HepG2 (cell line): ENCODE data around the gene ZCCHC9. TPM values are rescaled to one million over a fixed set of nuclear protein-coding genes. Genes with fewer than 3 reads are reported as not detected.

Source experiments
- ATAC-seq: fragments of 200-7000 bp; cut with Tn5 transposase; 3 replicates; pipeline ENCODE4 v1.9.1; 2020; ENCODE audit warnings: mild to moderate bottlenecking, moderate library complexity
- Bru-seq: library from RNA; stranded (reverse); fragments of 400-500 nt; gene quantifications from one replicate; lab custom pipeline; 2021; lab: Mats Ljungman, UMichigan
- BruChase-seq, 2 experiments: library from RNA; stranded (reverse); fragments of 400-500 nt; gene quantifications; one replicate each; lab custom pipeline; 2021; lab: Mats Ljungman, UMichigan
- BruUV-seq: library from RNA; stranded (reverse); fragments of 400-500 nt; replicated peaks from 2 replicates; lab custom pipeline; 2021; lab: Mats Ljungman, UMichigan
- CTCF ChIA-PET: fragments of 300-600 bp; formaldehyde crosslinking; extraction: SDS; loops from one replicate; lab custom pipeline; 2021; ENCODE audit warnings: low total read pairs, inconsistent platforms, low intra/inter-chr PET ratio; lab: Yijun Ruan, JAX
- POLR2A ChIA-PET: fragments of 350-600 bp; sonication (Branson Sonifier 250); formaldehyde crosslinking; loops from one replicate; lab custom pipeline; 2020; ENCODE audit warnings: antibody characterized with exemption, inconsistent platforms; lab: Yijun Ruan, JAX
- DNase-seq: peaks from one replicate; pipeline ENCODE4 v3.0.0-alpha.2; 2015; ENCODE audit warnings: low spot score
- FAIRE-seq: peaks from 3 replicates; lab custom pipeline; 2011; peaks lifted over from hg19 to GRCh38; lab: Jason Lieb, UNC
- H2AFZ ChIP-seq: one replicate; pipeline ENCODE4 v1.6.1; 2011; ENCODE audit warnings: low read length, inconsistent platforms
- H3K27ac ChIP-seq: fragments of 300-600 bp; 3 replicates; pipeline ENCODE4 v1.8.0; 2011; ENCODE audit warnings: mixed run types, mild to moderate bottlenecking, mixed read lengths, low read length, inconsistent platforms; ENCODE audit not compliant: insufficient read depth; ENCODE audit errors: extremely low read length
- H3K27me3 ChIP-seq, 2 experiments: fragments of 200-600 bp in 1 of 2; 2 replicates in 1 of 2; 3 replicates in 1 of 2; pipeline versions ENCODE4 v1.6.0 to v1.8.0; 2011; ENCODE audit warnings: low read length in 2 of 2, mild to moderate bottlenecking in 2 of 2, moderate library complexity in 2 of 2, inconsistent platforms in 1 of 2; ENCODE audit not compliant: insufficient read depth in 2 of 2, control insufficient read depth in 1 of 2
- H3K36me3 ChIP-seq, 2 experiments: fragments of 200-600 bp in 1 of 2; replicated peaks in 1 of 2; 2 replicates in 1 of 2; 3 replicates in 1 of 2; pipeline versions ENCODE4 v1.5.1 to v1.8.0; 2011; ENCODE audit warnings: low read length in 2 of 2, inconsistent platforms in 1 of 2; ENCODE audit not compliant: insufficient read depth in 2 of 2, control insufficient read depth in 1 of 2
- H3K4me1 ChIP-seq: 2 replicates; pipeline ENCODE4 v1.5.1; 2012; ENCODE audit warnings: low read length, inconsistent platforms; ENCODE audit not compliant: insufficient read depth
- H3K4me2 ChIP-seq: 2 replicates; pipeline ENCODE4 v1.6.0; 2011; ENCODE audit warnings: low read depth, low read length, inconsistent platforms
- H3K4me3 ChIP-seq, 3 experiments: fragments of 200-600 bp in 1 of 3; sonication (generic), shearing (Covaris generic) in 1 of 3; replicated peaks in 1 of 3; 2 replicates each; pipeline ENCODE4 v1.5.1; 2011 to 2016; ENCODE audit warnings: low read length in 3 of 3, inconsistent platforms in 2 of 3, low read depth in 2 of 3, mild to moderate bottlenecking in 2 of 3, control low read depth in 1 of 3, mixed read lengths in 1 of 3; ENCODE audit not compliant: insufficient read depth in 1 of 3
- H3K79me2 ChIP-seq: one replicate; pipeline ENCODE4 v1.6.1; 2011; ENCODE audit warnings: low read length, inconsistent platforms; ENCODE audit not compliant: insufficient read depth
- H3K9ac ChIP-seq: 2 replicates; pipeline ENCODE4 v1.6.0; 2011; ENCODE audit warnings: mild to moderate bottlenecking, low read depth, low read length, inconsistent platforms; ENCODE audit not compliant: insufficient read depth
- H3K9me3 ChIP-seq: 2 replicates; pipeline ENCODE4 v1.5.1; 2012; ENCODE audit warnings: mild to moderate bottlenecking, low read length
- H4K20me1 ChIP-seq: 2 replicates; pipeline ENCODE4 v1.6.0; 2011; ENCODE audit warnings: inconsistent platforms, mild to moderate bottlenecking, low read length, moderate library complexity; ENCODE audit not compliant: insufficient read depth
- MED13 ChIP-seq: sonication (generic); formaldehyde crosslinking; IDR thresholded peaks from 2 replicates; pipeline ENCODE4 v1.5.0; 2020; ENCODE audit warnings: missing genetic modification reagents
- STAT5B ChIP-seq: sonication (generic); formaldehyde crosslinking; IDR thresholded peaks from 2 replicates; pipeline ENCODE4 v1.4.0; 2020; ENCODE audit warnings: missing genetic modification reagents
- TOPORS ChIP-seq: sonication (generic); formaldehyde crosslinking; IDR thresholded peaks from 2 replicates; pipeline ENCODE4 v1.8.0; 2023; ENCODE audit warnings: mild to moderate bottlenecking, missing genetic modification reagents
- TRIM22 ChIP-seq: fragments of 450-650 bp; IDR thresholded peaks from 2 replicates; pipeline ENCODE4 v1.6.1; 2017
- USF2 ChIP-seq, 2 experiments: sonication (generic) in 1 of 2; formaldehyde crosslinking in 1 of 2; IDR thresholded peaks; 2 replicates each; pipeline versions ENCODE4 v1.5.1 to v1.6.1; 2011 to 2020; ENCODE audit warnings: borderline replicate concordance in 1 of 2, low read depth in 1 of 2, low read length in 1 of 2, mild to moderate bottlenecking in 1 of 2, missing genetic modification reagents in 1 of 2, moderate library complexity in 1 of 2
- ZFAT ChIP-seq: sonication (generic); formaldehyde crosslinking; conservative IDR thresholded peaks from 2 replicates; pipeline ENCODE4 v1.8.1; 2023; ENCODE audit warnings: missing genetic modification reagents, inconsistent platforms
- ZNF607 ChIP-seq: sonication (generic); formaldehyde crosslinking; IDR thresholded peaks from 2 replicates; pipeline ENCODE4 v1.5.1; 2020; ENCODE audit warnings: missing genetic modification reagents, mild to moderate bottlenecking, borderline replicate concordance
- ZNF737 ChIP-seq: sonication (generic); formaldehyde crosslinking; IDR thresholded peaks from 2 replicates; pipeline ENCODE4 v1.5.0; 2020; ENCODE audit warnings: missing genetic modification reagents, mild to moderate bottlenecking, borderline replicate concordance
- WGBS: methylation state at CpG from one replicate; pipeline ENCODE4 v1.1.6; 2017; ENCODE audit warnings: low lambda C conversion rate; 5-methylcytosine and 5-hydroxymethylcytosine counted together
- in situ Hi-C: cut with HindIII; loops from 2 replicates; pipeline ENCODE4 v1.10.0; 2017; ENCODE audit warnings: low pct_unique_long_range_greater_than_20kb; ENCODE audit not compliant: extremely low pct_ligation_motif_present
- intact Hi-C: fragments of 100-400 bp; cut with micrococcal nuclease; formaldehyde crosslinking; loops from one replicate; pipeline ENCODE4 v1.10.0; 2022; ENCODE audit not compliant: unreplicated experiment
- long read RNA-seq, 2 experiments: library from RNA in 1 of 2; library from polyadenylated mRNA in 1 of 2; stranded (forward) in 1 of 2; unstranded in 1 of 2; transcript quantifications; one replicate each; pipeline ENCODE4 v2.0.0, GENCODE V29; 2019 to 2022
- polyA minus RNA-seq, 3 experiments: library from RNA; depleted of rRNA, polyadenylated mRNA; stranded (reverse); fragments of >200 nt; gene quantifications; 2 replicates each; pipeline ENCODE4 v1.2.3, GENCODE V29; 2011; ENCODE audit warnings: low replicate concordance in 1 of 3
- polyA plus RNA-seq, 8 experiments: library from polyadenylated mRNA; depleted of rRNA in 3 of 8; stranded (reverse) in 7 of 8; unstranded in 1 of 8; fragments of >200 nt; fragmentation: Illumina TruSeq in 4 of 8; extraction: Trizol in 4 of 8; gene quantifications; 2 replicates each; pipeline versions ENCODE4 v1.2.1 to v1.2.3, GENCODE V29; 2011 to 2016; ENCODE audit warnings: low read depth in 4 of 8, missing spikeins in 1 of 8, mixed read lengths in 1 of 8; ENCODE audit not compliant: insufficient read depth in 1 of 8
- total RNA-seq, 5 experiments: library from RNA; depleted of rRNA; stranded (reverse); fragments of >200 nt; fragmentation: Illumina TruSeq; extraction: Trizol; gene quantifications; 2 replicates each; pipeline ENCODE4 v1.2.3, GENCODE V29; 2016; ENCODE audit warnings: low read depth in 1 of 5
- TF ChIP-seq, protein P1 (sequence below): sonication (generic); formaldehyde crosslinking; IDR thresholded peaks from 2 replicates; pipeline ENCODE4 v1.4.0; 2020; ENCODE audit warnings: missing genetic modification reagents, borderline replicate concordance

ZCCHC9 gene, protein sequence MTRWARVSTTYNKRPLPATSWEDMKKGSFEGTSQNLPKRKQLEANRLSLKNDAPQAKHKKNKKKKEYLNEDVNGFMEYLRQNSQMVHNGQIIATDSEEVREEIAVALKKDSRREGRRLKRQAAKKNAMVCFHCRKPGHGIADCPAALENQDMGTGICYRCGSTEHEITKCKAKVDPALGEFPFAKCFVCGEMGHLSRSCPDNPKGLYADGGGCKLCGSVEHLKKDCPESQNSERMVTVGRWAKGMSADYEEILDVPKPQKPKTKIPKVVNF
- total RNA-seq (2016; rRNA removed; fragmentation: Illumina TruSeq; extraction: Trizol) (52.5 and 70.7 TPM in 2 replicates), polyA plus RNA-seq (2011; rRNA removed) (20.1 and 28.7 TPM in 2 replicates), polyA minus RNA-seq (2011; rRNA and poly(A)+ RNA removed; ENCODE audit: low replicate concordance) (3.6 and 4.8 TPM in 2 replicates), Bru-seq, nascent RNA (percentile 88 among the genes with signal in this experiment), BruChase-seq, experiment 1, labeled RNA remaining after a 6-hour chase (percentile 86 among the genes with signal in this experiment), BruChase-seq, experiment 2, labeled RNA remaining after a 2-hour chase (percentile 85 among the genes with signal in this experiment)
- 25.2 and 26.8 TPM in 2 replicates for total RNA-seq (2016; cell fraction: cytosol; rRNA removed; fragmentation: Illumina TruSeq; extraction: Trizol; ENCODE audit: low read depth)
- 52.8 and 69.9 TPM in 2 replicates for total RNA-seq (2016; cell fraction: insoluble cytoplasmic fraction; rRNA removed; fragmentation: Illumina TruSeq; extraction: Trizol)
- total RNA-seq (2016; cell fraction: membrane; rRNA removed; fragmentation: Illumina TruSeq; extraction: Trizol) = 46.9 and 48.3 TPM in 2 replicates
- 26.3 and 28.6 TPM in 2 replicates for total RNA-seq (2016; cell fraction: nucleus; rRNA removed; fragmentation: Illumina TruSeq; extraction: Trizol)
- polyA plus RNA-seq (2011; cell fraction: cytosol; rRNA removed) = 10.2 and 15.7 TPM in 2 replicates
- polyA plus RNA-seq (2011; cell fraction: nucleus; rRNA removed) = 7.6 and 12.3 TPM in 2 replicates
- polyA plus RNA-seq (2012) = 29.6 and 38.6 TPM in 2 replicates
- polyA plus RNA-seq (2016; cell fraction: cytosol; fragmentation: Illumina TruSeq; extraction: Trizol; ENCODE audit: low read depth) = 26.9 and 35.4 TPM in 2 replicates
- 89.5 and 100 TPM in 2 replicates for polyA plus RNA-seq (2016; cell fraction: insoluble cytoplasmic fraction; fragmentation: Illumina TruSeq; extraction: Trizol; ENCODE audit: low read depth)
- polyA plus RNA-seq (2016; cell fraction: membrane; fragmentation: Illumina TruSeq; extraction: Trizol; ENCODE audit: low read depth) = 41.3 and 43.4 TPM in 2 replicates
- 57.8 and 58.2 TPM in 2 replicates for polyA plus RNA-seq (2016; cell fraction: nucleus; fragmentation: Illumina TruSeq; extraction: Trizol; ENCODE audit: insufficient read depth, low read depth)
- 9.1 and 10.1 TPM in 2 replicates for polyA minus RNA-seq (2011; cell fraction: cytosol; rRNA and poly(A)+ RNA removed)
- 15.5 and 19.0 TPM in 2 replicates for polyA minus RNA-seq (2011; cell fraction: nucleus; rRNA and poly(A)+ RNA removed)
- long read RNA-seq, experiment 1, full-length matches to known transcripts = 23 of 29 reads
- long read RNA-seq, experiment 1, partial matches to known transcripts = 5 of 29 reads
- long read RNA-seq, experiment 1, other reads (novel, unspliced or antisense) = 1 of 29 reads
- long read RNA-seq, experiment 2, full-length matches to known transcripts = 21 of 31 reads
- long read RNA-seq, experiment 2, partial matches to known transcripts = 0 of 31 reads
- long read RNA-seq, experiment 2, other reads (novel, unspliced or antisense) = 10 of 31 reads

DNA sequence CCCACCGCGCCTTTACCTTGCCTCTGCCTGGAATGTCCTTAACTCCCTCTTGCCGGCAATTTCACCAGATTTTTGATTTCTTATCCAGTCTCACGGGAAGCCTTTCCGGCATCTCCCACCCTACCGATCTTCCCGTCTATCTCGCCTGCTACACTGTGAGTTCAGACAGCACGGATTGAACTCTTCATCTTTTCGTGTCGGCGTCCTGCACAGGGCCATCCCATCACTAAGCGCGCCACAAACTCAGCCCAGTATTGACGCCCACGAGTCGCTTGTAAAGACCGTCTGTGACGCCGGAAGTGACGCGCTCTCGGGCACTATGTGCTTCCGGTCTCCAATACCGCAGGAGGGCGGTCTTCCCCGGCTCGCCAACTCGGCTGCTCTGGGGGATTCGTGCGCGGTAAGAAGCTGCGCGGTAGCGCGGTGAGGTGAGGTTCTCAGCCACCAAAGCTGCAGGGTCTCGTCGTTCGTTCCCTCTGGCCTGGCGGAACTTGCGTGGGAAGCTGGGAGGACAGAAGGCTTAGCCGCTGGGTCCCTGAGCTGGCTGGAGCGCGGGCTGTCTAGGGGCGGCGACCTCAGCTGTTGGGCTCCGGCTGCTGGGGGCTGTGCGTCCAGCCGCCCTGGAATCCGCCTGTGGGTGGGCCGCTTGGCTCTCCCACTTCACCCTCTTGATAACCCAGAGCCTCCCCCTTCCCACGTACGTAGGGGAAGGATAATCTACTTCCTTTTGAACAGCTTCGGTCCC is at the start of gene ZCCHC9:
Gene ZCCHC9, plus strand, starts transcription at position 317 of the 745 bp plus-strand sequence. CDS start 3,171 bp downstream, outside the sequence.
- peak within 1 kb of the TSS; percentile 71 for H2AFZ ChIP-seq
- peaks cover 39% of the 10 kb centered on the region for H3K79me2 ChIP-seq
- H4K20me1 ChIP-seq = no peaks in the 10 kb centered on the region
- H3K36me3 ChIP-seq = peaks cover 0 to 11% of the 10 kb centered on the region in 2 experiments; a peak in 2 of 5 replicates
- ATAC-seq = peak; percentile 96
- BruUV-seq = TSS peak; percentile 71
- H3K27me3 ChIP-seq = no peaks in the 10 kb centered on the region; a peak in 1 of 5 replicates
- peak within 1 kb of the TSS; percentile 93 to 95 (median 94) for H3K4me3 ChIP-seq
- H3K9me3 ChIP-seq = no peaks in the 10 kb centered on the region
- 0% methylated on average over 22 of the region's 54 CpGs for WGBS
- intact Hi-C loops (loop anchor here (1.0 to 5.0 kb wide), 3 partner anchors 69 to 865 kb away; partner anchors contain the start of gene CKMT2), in situ Hi-C loops (no loop called here)
- H3K4me2 ChIP-seq = peak within 1 kb of the TSS; percentile 91
- DNase-seq = peak; percentile 90
- peaks cover 35% of the 10 kb centered on the region for H3K4me1 ChIP-seq
- peak within 1 kb of the TSS; percentile 89 for H3K27ac ChIP-seq
- FAIRE-seq = peak; percentile 78
- ChIA-PET CTCF (no interaction called here), POLR2A (interaction anchor here (0.6 to 1.9 kb wide), 11 partner anchors 9 to 84 kb away, joined by 3 to 11 read pairs (median 4); partner anchors contain the start of gene CKMT2)
- peak within 1 kb of the TSS; percentile 91 for H3K9ac ChIP-seq
- peak; percentile 87 for TF ChIP-seq TOPORS
- TF ChIP-seq ZFAT (CRISPR knock-in tag) = no peak
- no peak; the same call in 1 of the 2 replicates for TF ChIP-seq ZNF737 (CRISPR knock-in tag)
- no peak for TF ChIP-seq USF2 (IDR thresholded peaks at IDR 0.05; ENCODE audit: low read depth, low read length)
- no peak for TF ChIP-seq USF2 (CRISPR knock-in tag; IDR thresholded peaks at IDR 0.05; ENCODE audit: borderline replicate concordance)
- TF ChIP-seq STAT5B (CRISPR knock-in tag) = peak; percentile 85; the same call in 1 of the 2 replicates
- no peak; the same call in 1 of the 2 replicates for TF ChIP-seq MED13 (CRISPR knock-in tag)
- no peak for TF ChIP-seq TRIM22
- no peak; the same call in 1 of the 2 replicates for TF ChIP-seq ZNF607 (CRISPR knock-in tag)
- TF ChIP-seq, protein P1, sequence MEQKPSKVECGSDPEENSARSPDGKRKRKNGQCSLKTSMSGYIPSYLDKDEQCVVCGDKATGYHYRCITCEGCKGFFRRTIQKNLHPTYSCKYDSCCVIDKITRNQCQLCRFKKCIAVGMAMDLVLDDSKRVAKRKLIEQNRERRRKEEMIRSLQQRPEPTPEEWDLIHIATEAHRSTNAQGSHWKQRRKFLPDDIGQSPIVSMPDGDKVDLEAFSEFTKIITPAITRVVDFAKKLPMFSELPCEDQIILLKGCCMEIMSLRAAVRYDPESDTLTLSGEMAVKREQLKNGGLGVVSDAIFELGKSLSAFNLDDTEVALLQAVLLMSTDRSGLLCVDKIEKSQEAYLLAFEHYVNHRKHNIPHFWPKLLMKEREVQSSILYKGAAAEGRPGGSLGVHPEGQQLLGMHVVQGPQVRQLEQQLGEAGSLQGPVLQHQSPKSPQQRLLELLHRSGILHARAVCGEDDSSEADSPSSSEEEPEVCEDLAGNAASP (CRISPR knock-in tag) = peak; percentile 60; the same call in 1 of the 2 replicates
